ENCODE data around the gene TTC34.
"Not testable (repeated sequence)": the region's sequence is repeated elsewhere in the genome, so short reads cannot be mapped to it uniquely, and the experiment has no call there.

DNA sequence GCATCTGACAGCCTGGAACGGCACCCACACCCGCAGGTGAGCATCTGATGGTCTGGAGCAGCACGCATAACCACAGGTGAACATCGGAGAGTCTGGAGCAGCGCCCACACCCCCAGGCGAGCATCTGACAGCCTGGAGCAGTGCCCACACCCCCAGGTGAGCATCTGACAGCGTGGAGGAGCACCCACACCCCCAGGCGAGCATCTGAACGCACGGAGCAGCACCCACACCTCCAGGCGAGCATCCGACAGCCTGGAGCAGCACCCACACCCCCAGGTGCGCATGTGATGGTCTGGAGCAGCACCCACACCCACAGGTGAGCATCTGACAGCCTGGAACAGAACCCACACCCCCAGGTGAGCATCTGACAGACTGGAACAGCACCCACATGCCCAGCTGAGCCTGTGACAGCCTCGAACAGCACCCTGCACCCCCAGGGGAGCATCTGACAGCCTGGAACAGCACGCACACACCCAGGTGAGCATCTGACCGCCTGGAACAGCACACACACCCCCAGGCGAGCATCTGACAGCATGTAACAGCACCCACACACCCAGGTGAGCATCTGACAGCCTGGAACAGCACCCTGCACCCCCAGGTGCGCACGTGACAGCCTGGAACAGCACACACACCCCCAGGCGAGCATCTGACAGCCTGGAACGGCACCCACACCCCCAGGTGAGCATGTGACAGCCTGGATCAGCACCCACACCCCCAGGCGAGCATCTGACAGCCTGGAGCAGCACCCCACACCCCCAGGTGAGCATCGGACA, 115.2 kb downstream of the TTC34 start:
- not testable (repeated sequence) for TF ChIP-seq POLR2A, EP300 (IDR thresholded peaks at IDR 0.05)
- TF ChIP-seq, protein P1, sequence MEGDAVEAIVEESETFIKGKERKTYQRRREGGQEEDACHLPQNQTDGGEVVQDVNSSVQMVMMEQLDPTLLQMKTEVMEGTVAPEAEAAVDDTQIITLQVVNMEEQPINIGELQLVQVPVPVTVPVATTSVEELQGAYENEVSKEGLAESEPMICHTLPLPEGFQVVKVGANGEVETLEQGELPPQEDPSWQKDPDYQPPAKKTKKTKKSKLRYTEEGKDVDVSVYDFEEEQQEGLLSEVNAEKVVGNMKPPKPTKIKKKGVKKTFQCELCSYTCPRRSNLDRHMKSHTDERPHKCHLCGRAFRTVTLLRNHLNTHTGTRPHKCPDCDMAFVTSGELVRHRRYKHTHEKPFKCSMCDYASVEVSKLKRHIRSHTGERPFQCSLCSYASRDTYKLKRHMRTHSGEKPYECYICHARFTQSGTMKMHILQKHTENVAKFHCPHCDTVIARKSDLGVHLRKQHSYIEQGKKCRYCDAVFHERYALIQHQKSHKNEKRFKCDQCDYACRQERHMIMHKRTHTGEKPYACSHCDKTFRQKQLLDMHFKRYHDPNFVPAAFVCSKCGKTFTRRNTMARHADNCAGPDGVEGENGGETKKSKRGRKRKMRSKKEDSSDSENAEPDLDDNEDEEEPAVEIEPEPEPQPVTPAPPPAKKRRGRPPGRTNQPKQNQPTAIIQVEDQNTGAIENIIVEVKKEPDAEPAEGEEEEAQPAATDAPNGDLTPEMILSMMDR (IDR thresholded peaks at IDR 0.05) = not testable (repeated sequence)
